Vagina (tissue), 2 donors: Measurements from ENCODE around the gene CCNI2.

ENCODE experiments used
- POLR2A ChIP-seq, 2 donors: fragments of 450-650 bp; IDR thresholded peaks; one replicate each; pipeline ENCODE4 v1.6.1; 2017; ENCODE audit warnings: antibody characterized with exemption in 2 of 2, mild to moderate bottlenecking in 2 of 2, moderate library complexity in 2 of 2
- POLR2AphosphoS5 ChIP-seq, 2 donors: sonication (generic); formaldehyde crosslinking; IDR thresholded peaks; one replicate each; pipeline ENCODE4 v1.9.0; 2017; ENCODE audit warnings: antibody characterized with exemption in 2 of 2, mild to moderate bottlenecking in 2 of 2, low read depth in 1 of 2; ENCODE audit not compliant: insufficient read depth in 1 of 2

GRCh38 chr5:132802044-132802684 lies 54.9 kb downstream of the CCNI2 start:
- no peak for TF ChIP-seq POLR2A (IDR thresholded peaks at IDR 0.05)
- TF ChIP-seq POLR2AphosphoS5 (IDR thresholded peaks at IDR 0.05; ENCODE audit: insufficient read depth in 1 of 2, low read depth in 1 of 2), result no peak
